Neuron (in vitro differentiated cells): ENCODE data around the gene EXOC6.
A peak's percentile ranks its signal among the peaks of the same experiment; 100 is the strongest.

Experiments used
- H2AFZ ChIP-seq: one replicate; pipeline ENCODE4 v1.6.1; 2013; ENCODE audit warnings: low read depth, mild to moderate bottlenecking, inconsistent platforms, low read length, moderate library complexity
- H3K27me3 ChIP-seq: one replicate; pipeline ENCODE4 v1.6.1; 2013; ENCODE audit warnings: low read length; ENCODE audit not compliant: insufficient read depth
- H3K36me3 ChIP-seq: one replicate; pipeline ENCODE4 v1.6.1; 2013; ENCODE audit warnings: low read length; ENCODE audit not compliant: insufficient read depth
- H3K4me1 ChIP-seq: one replicate; pipeline ENCODE4 v1.6.1; 2013; ENCODE audit warnings: low read length; ENCODE audit not compliant: insufficient read depth
- H3K4me3 ChIP-seq: 2 replicates; pipeline ENCODE4 v1.5.1; 2013; ENCODE audit warnings: mild to moderate bottlenecking, low read length, moderate library complexity
- H3K9me3 ChIP-seq: one replicate; pipeline ENCODE4 v1.6.1; 2013; ENCODE audit warnings: low read length

Gene EXOC6

GRCh38 chr10:93064874-93065660 is 216.7 kb downstream of the EXOC6 start:
- Histone ChIP-seq H3K36me3 (peaks cover 22% of the 10 kb centered on the region), H3K4me3 (no peak overlapping the region)

GRCh38 chr10:93065675-93066543 is 217.6 kb downstream of the EXOC6 start:
- H3K4me3 ChIP-seq, result no peak overlapping the region

More at GRCh38 chr10:93064874-93065660, 216.7 kb downstream of the EXOC6 start:
- Histone ChIP-seq H2AFZ (no peak overlapping the region), H3K4me1 (no peaks in the 10 kb centered on the region), H3K9me3 (peaks cover 26% of the 10 kb centered on the region), H3K27me3 (no peaks in the 10 kb centered on the region)

GRCh38 chr10:93066544-93066913 is 218.2 kb downstream of the EXOC6 start:
- Histone ChIP-seq H3K9me3 (peaks cover 17% of the 10 kb centered on the region), H3K4me3 (no peak overlapping the region), H3K36me3 (peaks cover 12% of the 10 kb centered on the region), H3K4me1 (peaks cover 10% of the 10 kb centered on the region), H2AFZ (no peak overlapping the region), H3K27me3 (no peaks in the 10 kb centered on the region)

More at GRCh38 chr10:93065675-93066543, 217.6 kb downstream of the EXOC6 start:
- H3K4me1 ChIP-seq, result peaks cover 6% of the 10 kb centered on the region
- H2AFZ ChIP-seq, result no peak overlapping the region
- H3K9me3 ChIP-seq, result peaks cover 21% of the 10 kb centered on the region
- H3K27me3 ChIP-seq, result no peaks in the 10 kb centered on the region
- peaks cover 18% of the 10 kb centered on the region for H3K36me3 ChIP-seq

- Histone ChIP-seq H2AFZ (no peak overlapping the region), H3K27me3 (peaks cover 5% of the 10 kb centered on the region), H3K4me1 (peaks cover 18% of the 10 kb centered on the region), H3K36me3 (peaks cover 7% of the 10 kb centered on the region), H3K4me3 (no peak overlapping the region), H3K9me3 (peaks cover 6% of the 10 kb centered on the region)
Observed at GRCh38 chr10:93067443-93068365, 219.4 kb downstream of the EXOC6 start.

- H2AFZ ChIP-seq, result no peak overlapping the region
- peaks cover 24% of the 10 kb centered on the region for H3K4me1 ChIP-seq
- peaks cover 2% of the 10 kb centered on the region for H3K9me3 ChIP-seq
- H3K4me3 ChIP-seq, result no peak overlapping the region
- peaks cover 7% of the 10 kb centered on the region for H3K36me3 ChIP-seq
- H3K27me3 ChIP-seq, result peaks cover 10% of the 10 kb centered on the region
Observed at GRCh38 chr10:93068411-93069244, 220.3 kb downstream of the EXOC6 start.

- no peak overlapping the region for H3K4me3 ChIP-seq
- H3K9me3 ChIP-seq, result peaks cover 2% of the 10 kb centered on the region
- H3K27me3 ChIP-seq, result peaks cover 10% of the 10 kb centered on the region
- peaks cover 24% of the 10 kb centered on the region for H3K4me1 ChIP-seq
- H3K36me3 ChIP-seq, result peaks cover 4% of the 10 kb centered on the region
- no peak overlapping the region for H2AFZ ChIP-seq
Observed at GRCh38 chr10:93069245-93069561, 220.9 kb downstream of the EXOC6 start.

- H3K4me1 ChIP-seq, result peaks cover 35% of the 10 kb centered on the region
- no peak overlapping the region for H3K4me3 ChIP-seq
- H3K36me3 ChIP-seq, result no peaks in the 10 kb centered on the region
- peaks cover 12% of the 10 kb centered on the region for H3K27me3 ChIP-seq
- H3K9me3 ChIP-seq, result peaks cover 2% of the 10 kb centered on the region
- H2AFZ ChIP-seq, result no peak overlapping the region
Observed at GRCh38 chr10:93070378-93071176, 222.3 kb downstream of the EXOC6 start.

GRCh38 chr10:93071177-93071472 is 222.8 kb downstream of the EXOC6 start:
- Histone ChIP-seq H3K27me3 (peaks cover 12% of the 10 kb centered on the region), H3K4me1 (peaks cover 39% of the 10 kb centered on the region), H3K36me3 (no peaks in the 10 kb centered on the region), H2AFZ (no peak overlapping the region), H3K4me3 (peak overlapping the region; percentile 13), H3K9me3 (peaks cover 2% of the 10 kb centered on the region)

GRCh38 chr10:93071674-93072224 is 223.4 kb downstream of the EXOC6 start:
- Histone ChIP-seq H2AFZ (peak overlapping the region; percentile 7), H3K4me1 (peaks cover 44% of the 10 kb centered on the region), H3K36me3 (no peaks in the 10 kb centered on the region), H3K9me3 (peaks cover 2% of the 10 kb centered on the region), H3K4me3 (peak overlapping the region; percentile 80), H3K27me3 (peaks cover 12% of the 10 kb centered on the region)

- peaks cover 48% of the 10 kb centered on the region for H3K4me1 ChIP-seq
- peak overlapping the region; percentile 7 for H2AFZ ChIP-seq
- H3K27me3 ChIP-seq, result peaks cover 12% of the 10 kb centered on the region
- H3K4me3 ChIP-seq, result peak overlapping the region; percentile 80
- peaks cover 2% of the 10 kb centered on the region for H3K9me3 ChIP-seq
- peaks cover 3% of the 10 kb centered on the region for H3K36me3 ChIP-seq
Observed at GRCh38 chr10:93072225-93072712, 223.9 kb downstream of the EXOC6 start.

GRCh38 chr10:93072713-93073538 is 224.6 kb downstream of the EXOC6 start:
- peaks cover 52% of the 10 kb centered on the region for H3K4me1 ChIP-seq
- peaks cover 3% of the 10 kb centered on the region for H3K36me3 ChIP-seq
- H2AFZ ChIP-seq, result peak overlapping the region; percentile 60
- H3K4me3 ChIP-seq, result peak overlapping the region; percentile 80
- peaks cover 12% of the 10 kb centered on the region for H3K27me3 ChIP-seq
- H3K9me3 ChIP-seq, result no peaks in the 10 kb centered on the region
